Hematopoietic multipotent progenitor cell treated with erythropoietin and hydrocortisone succinate and interleukin-3 and kit ligand, for 4 days (in vitro differentiated cells): ENCODE results near the gene SLC9A9.

Experiments
- DNase-seq: peaks from one replicate; pipeline ENCODE4 v3.0.0-alpha.2; 2015

SLC9A9 gene

DNA sequence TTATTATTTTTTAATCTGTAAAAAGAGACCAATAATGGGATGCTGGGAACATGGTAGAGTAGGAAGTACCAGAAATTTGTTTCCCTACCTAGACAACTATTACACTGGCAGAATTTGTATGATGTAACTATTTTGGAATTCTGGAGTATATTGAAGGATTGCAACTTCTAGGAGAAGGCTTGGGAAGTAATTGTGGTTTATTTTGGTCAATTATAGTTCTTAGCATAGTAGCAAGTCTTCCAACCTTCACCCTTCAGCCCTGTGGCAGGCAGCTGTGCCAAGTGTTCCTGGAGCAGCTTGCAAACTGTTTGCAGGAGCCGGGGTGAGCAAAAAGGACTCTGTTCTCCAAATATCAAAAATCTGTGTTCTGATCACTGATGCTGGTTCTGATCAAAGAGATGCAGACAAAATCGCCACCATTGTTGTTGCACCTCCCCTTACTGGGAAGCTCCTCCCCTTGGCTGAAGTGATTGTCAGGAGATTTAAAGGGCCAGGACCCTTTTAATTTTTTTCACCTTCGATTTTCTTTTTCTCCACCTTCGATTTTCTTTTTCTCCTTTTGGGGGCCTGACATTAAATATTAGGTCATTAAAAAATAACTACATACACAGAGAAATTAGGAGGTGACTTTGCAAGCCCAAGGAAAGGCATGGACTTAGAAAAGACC, 363.3 kb downstream of the SLC9A9 start:
- no peak for DNase-seq

DNA sequence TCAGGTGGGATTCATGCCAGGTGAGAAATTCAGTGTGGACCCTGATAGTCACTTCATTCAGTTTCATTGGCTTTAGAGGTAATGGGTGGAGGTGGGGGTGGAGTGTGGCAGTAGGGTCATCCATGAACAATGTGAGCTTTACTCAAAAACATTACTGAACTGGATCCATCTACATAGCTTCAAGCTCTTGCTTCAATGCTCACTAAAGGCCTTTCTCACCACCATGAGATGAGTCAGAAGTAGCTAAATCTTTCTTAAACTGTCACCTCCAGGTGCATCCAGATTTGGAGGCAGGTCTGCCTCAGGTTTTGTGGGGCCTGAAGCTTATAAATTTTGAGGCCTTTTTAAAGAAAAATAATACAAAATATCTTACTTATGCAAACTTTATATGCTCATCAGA, 365.1 kb downstream of the SLC9A9 start:
- DNase-seq: no peak

DNA sequence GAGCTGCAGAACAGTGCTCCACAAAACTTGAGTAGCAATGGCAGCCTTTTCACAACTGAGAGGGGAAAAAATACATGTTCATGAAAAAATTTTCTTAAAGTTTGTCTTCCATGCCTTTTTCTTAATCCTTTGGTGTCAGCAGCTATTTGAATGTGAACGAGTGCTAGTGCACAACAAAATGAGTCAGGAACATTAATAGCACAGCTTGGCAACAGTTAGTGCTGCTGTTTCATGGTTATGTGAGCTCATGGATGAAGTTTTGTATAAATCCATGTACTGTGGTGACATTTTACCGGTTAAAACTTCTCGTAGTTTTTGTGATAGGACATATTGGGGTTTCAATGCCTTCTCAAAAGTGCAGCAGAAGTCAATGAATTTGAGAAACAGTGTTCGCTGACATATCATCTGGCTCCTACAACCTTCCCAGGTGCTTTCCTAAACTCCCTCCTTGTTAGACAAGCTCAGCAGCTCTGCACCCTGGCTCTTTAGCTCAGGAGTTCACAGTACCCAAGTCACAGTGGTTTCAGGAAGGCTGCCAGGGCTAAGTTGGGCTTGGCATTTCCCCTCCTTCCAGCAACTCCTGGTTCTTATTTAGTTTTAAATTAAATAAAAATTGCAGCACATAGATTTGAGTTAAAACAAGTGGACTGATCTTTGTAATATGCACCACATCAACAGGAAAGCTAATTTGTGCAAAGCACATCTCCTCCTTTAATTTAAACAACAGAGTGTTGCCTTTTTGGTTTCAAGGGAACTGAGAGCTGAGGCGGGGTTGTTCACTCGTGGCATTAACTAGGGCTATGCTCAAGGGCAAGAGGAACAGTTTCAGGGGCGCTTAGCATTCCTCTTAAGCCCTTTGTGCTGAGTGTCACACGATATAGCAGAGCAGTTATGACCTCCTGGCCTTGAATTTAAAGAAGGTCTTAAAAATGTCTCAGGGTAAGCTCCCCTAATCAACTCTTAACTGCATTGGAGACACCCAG, 365.9 kb downstream of the SLC9A9 start:
- DNase-seq: no peak

DNA sequence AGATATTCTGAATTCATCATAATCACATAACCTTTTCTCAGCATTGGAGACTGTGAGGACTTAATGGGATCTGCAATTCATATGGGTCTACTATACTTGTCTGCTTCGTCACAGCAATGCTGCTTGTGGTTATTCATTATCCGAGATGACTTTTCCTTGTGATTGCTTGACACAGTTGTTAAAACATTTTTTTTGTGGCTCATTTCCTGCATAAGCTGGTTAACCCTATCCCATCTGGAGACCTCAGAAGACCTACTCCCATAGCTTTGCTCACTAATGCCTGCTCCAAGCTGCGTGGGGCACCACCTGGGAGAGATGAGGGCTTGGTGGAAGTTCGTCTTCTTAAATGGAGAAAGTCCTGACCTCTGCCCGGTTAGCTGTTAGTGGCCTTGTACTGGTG, 367.9 kb downstream of the SLC9A9 start:
- no peak for DNase-seq

DNA sequence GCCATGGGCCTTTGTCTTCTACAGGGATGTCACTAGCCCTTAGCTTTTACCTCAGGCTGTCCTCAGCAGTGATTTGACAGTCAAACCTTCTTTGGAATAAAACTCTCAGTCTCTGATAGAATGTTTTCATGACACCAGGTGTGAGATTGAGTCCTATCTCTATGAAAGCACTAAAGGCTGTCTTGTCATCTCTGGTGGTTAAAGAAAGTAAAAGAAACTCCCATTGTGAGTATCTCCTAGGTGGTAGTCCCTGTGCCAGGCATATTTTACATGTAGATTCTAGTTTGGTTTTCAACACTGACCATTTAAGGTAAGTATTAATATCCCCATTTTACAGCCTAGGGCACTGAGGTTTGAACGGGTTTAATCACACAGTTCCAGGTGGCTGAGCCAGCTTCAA, 368.5 kb downstream of the SLC9A9 start:
- no peak for DNase-seq

DNA sequence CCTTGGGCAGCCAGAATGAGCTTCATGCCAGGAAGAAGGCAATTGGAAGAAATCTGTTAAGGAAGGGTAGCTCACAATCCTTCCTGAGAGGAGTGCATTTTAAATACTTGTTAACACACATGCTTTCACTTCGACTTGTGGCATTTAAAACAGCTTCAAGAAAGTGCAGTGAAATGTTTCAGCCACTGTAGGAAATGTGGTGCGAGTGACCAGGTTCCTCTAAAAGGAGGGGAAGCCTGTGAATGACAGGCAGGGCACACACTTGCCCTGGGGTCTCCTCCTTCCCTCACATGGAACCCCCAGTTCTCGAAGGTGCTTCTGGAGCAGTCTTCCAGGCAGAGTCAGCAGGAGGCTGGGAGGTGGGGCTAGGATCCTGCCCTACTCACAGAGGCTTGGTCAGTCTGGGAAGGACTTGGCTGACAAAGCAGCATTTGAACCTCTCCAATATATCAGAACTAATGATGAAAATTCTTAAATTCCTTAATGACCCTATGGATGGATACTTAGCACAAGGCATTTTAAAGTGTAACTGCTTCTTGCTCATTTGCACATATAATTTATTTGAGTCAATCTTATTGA, 370.1 kb downstream of the SLC9A9 start:
- peak; percentile 26 for DNase-seq

DNA sequence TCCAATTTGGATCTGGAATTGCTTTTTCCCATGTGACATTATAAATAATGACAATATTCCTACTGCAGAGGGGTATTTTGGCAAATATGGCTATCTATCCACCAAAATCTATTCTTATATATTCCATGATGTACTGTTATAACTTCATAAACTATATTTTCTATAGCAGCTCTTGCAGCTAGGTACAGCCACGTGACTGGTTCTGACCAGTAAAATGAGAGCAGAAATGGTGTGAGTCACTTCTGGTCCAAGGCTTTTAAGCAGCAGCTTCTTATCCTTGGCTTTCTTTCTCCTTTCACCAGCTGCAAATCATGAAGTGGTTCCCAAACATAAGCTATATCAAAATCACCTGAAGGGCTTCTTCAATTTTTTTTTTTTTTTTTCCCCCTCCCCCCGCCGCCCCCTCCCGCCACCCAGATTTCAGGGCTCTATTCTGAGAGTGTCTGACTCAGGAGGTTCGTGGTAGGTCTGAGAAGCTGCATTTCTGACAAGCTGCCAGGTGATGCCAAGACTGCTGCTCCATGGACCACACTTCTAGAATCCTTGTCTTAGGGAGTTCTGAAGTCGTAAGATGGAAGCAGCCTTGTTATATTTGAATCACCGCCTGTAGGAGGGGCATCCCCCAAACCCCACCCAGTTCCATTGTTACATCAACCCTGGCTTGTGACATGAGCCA, 371.2 kb downstream of the SLC9A9 start:
- no peak for DNase-seq

DNA sequence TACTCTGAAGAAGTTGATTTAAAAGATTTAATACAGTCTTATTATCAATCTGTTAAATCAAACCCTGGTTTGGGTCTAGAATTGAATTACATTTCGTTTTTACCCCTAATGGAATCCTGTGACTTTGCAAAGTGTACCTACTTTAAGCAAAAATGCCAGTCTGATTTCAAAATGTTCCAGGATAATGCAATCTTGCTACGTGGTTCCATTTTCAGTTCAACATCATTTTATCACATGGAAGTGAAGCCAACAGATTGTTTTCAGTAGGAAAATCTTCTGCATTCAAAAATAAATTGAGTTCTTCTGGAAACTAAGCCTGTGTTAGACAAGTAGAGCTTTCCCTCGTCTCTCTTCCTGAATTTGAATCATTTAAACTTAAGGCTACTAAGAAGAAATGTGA, 372.3 kb downstream of the SLC9A9 start:
- DNase-seq: no peak

DNA sequence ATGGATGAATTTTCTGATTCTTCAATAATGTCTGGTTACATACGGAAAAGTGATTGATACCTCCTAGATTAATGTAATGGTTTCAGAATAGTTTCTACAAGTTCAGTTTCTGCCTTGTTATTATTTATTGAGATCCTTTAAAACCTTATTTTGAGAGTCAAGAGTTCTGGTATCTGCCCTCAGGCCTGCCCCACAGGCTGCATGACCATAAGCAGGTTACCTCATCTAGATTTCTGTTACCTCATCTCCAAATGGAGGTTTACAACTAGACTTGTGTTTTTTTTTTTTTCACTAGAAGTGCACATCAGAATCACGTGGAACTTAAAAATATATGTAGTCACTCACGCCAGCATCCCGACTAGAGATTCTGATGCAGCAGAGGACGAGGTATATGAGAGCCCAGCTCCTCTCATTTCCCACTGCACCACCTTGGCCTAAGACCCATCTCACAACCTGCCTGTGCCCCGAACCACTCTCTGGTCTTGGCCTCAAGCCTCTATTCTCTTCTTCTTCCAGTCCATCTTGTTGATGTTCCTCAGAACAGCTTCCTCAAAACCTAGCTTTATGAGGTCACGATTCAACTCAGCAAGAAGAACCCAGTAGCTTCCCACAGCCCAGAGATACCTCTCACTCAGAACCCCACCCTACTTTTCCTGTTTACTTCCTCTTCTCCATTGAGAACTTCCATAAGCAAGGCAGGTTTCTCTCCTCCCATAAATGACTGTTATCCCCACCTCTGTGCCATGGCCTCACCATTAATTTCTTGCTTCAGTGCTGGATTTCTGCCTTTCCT, 375.3 kb downstream of the SLC9A9 start:
- no peak for DNase-seq

DNA sequence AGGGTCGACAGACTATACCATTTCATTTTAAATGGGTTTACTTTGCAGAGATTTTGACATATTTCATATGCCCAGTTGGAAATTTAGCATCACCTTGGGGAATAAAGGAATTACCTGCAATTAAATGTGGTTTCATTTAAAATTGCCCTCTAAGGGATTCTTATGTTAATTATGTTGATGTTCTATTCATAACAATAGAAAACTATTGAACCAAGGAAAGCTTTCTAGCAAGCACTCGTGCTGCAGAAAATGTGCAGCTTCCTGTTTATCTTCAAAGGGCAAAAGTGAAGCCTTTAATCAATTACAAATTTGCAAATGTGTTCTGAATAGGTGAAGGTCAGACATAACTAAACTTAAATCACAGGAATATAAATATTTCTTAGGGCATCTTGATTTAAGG, 376.6 kb downstream of the SLC9A9 start:
- DNase-seq: no peak

DNA sequence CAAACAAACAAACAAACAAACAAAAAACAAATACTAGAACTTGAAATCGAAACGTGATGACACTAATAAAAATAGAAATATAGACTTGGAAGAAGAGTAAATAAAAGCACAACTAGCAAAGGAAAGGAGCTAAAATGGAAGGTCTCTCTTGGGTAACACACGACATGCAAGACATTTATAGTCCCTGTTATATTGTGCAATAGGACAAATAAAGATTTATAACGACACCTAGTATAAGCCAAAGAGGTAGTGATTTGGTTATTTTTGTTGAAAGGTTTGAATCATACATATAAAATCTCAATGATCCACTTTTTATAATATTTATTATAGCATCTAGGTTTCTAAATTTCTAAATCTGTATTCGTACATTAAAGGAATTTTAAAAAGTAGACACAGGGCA, 379.1 kb downstream of the SLC9A9 start:
- no peak for DNase-seq

DNA sequence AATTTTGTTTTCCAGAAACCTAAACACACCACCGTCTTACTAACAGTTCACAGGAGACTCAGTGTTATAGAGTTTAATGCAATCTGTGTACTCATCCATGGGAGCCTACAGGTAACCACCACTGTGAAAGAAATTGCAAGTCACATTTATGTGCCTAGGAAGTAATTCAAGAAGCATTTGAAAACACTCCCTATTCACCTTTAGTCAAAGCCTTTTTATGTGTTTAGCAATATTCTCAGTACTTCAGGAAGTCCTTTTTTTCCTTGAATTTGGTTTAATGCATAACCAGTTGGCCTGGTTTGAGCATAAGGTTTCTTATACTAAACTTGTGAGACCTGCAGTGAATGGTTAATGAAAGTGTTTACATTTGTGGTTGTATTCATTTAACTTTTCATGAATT, 382.6 kb downstream of the SLC9A9 start:
- DNase-seq: no peak

DNA sequence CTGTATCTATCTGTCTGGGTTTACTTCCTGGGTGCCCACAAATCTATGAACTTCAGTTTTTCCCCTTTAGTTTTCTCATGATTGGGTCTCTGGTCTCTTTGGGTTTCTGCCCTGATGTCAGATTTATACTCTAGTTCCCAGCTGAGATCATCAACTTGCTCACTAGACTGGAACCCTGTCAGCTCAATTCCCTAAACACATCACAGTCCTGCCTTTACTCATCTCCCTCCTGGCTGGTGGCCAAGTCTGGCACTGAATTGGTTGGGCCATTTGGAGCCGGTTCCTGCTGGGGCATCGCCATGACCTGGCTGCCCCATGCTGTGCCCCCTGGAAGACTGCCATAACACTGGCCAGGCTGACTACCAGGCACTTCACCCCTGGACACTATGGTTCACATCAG, 383.4 kb downstream of the SLC9A9 start:
- no peak for DNase-seq

DNA sequence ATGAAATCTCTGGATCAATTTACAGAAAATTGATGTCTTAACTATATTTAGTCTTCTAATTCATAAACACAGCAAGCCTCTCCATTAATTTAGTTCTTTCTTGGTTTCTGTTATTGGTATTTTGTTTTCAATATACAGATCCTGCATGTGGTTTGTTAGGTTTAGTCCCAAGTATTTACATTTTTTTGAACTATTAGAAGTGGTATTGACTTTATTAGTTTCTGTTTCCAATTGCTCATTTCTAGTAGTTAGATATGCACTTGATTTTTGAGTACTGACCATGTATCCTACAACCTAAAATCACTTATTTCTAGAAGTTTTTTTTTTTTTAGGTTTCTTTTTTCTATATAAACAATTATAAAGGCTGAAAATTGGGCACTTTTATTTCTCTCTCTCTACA, 392.8 kb downstream of the SLC9A9 start:
- no peak for DNase-seq

DNA sequence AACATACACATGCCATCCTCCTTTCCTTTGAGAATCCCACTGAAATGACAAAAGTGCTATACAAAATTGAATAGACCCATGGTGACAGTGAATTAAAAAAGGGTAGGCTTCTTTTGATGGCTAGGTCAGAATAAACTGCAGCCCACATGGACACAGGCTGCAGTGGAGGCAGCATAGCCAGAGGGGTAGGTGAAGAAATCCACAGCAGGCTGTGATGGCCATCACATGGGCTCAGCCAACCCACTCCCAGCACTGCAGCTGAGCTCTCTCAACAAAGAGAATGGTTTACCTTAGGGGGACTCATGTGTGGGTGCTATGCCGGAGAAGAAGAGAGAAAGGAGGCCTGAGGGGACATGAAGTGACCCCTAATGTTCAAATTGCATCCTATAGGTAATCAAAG, 397.6 kb downstream of the SLC9A9 start:
- DNase-seq: no peak

DNA sequence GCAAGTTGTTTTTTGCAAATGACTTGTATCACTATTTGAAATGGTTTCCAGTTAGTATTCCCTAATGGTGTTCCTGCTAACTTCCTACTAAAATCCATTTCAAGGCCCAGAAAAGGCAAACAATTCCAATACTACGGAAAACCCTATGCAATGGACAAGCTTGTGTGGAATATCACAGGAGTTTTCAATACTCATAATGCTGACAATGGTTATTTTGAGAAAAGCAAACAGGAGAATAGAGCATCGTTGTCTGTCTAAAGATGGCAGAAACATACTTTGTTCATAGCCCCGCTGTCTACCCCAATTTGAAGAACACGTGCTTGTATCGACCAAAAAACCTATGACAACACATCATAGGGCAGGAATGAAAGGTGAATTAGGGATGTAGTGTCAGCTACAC, 400.8 kb downstream of the SLC9A9 start:
- no peak for DNase-seq

DNA sequence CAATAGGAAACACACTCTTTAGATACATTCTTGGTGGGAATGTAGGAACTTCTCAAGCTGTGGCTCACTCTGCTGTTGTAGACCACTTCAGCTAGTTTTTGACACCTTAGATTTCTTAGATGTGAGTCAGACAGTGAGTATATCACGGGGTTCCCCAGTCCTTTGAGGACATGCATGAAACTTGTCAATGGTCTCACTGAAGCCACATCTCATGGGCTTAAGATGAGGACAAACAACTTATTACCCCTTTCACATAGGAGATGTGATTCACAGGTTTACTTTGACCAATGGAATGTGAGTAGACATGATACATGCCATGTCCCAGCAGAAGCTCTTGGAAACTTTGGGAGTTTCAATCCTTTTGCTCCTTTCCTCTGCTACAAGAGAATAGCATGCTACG, 403.1 kb downstream of the SLC9A9 start:
- DNase-seq: no peak

DNA sequence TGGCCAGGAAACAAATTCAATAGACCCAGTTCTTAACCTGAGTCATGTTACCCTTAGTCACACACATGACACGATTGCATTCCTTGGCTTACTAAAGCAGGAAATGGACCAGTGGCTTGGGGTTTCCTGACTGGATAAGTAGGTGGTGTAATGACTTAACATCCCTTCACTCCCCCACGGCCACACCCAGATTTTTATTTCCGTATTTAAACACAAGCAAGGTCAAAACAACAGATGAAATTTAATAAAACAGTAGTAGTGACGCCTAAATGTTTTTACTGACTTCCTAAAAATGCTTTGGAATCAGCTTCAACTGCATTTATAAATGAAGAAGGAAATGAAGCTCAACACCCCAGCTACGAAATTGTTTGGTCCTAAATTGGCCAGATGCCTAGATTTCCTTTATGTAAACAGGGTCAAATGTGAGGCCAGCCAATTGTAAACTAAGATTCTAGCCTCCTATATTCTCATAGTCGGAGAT, 404.4 kb downstream of the SLC9A9 start:
- DNase-seq: peak; percentile 90

DNA sequence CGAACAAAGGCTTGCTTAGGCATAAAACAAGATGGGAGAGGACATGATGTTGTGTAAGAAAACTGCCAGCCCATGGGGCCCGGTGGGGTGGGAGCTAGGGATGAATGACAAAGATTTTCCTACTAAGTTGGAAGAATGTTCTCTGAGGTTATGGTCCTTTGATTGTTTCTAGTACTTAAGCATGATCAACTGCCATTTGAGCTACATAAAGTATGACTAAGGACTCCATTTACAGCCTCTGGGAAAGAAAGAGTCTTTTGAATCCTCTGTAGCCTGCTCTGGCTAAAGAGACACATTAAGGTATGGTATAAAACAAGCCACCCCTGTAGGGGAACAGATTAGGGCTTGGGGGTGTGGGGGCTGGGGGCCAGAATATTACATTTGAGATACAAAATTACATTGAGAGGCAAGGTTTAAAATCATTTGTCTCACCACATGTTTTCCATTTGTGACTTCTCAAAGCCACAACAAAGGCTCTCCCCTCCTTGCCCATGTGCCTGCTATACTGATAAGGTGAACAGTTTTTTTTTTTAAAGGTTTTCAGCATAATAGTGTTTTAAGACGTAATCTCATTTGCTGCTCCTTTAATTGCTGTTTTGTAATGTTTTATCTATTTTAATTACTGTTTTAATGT, 405.3 kb downstream of the SLC9A9 start:
- DNase-seq: peak; percentile 88

DNA sequence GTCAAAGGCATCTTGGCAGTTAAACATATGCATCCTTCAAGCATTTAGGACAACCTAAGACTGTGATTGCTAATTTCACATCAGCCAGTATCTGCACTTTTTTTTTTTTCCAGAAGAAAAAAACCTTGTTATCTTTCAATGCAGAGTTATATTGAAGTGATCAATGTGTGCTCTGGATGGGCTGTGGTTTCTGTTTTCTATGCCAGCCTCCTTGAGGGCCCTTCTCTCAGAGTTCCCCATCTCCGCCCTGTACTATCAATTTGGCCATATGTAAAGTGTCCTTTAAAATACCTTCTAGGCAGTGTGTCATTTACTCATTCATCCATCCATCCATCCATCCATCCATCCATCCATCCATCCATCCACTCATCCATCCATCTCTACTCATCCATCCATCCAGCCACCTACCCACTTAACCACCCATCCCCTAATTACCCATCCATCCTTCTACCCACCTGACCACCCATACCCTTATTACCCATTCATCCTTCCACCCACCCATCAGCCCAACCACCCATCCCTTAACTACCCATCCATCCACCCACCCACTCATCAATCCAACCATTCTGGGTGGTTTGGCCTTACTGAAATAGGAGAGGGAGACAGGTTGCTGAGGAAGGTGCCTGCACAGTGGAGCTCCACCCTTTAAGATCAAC, 406.6 kb downstream of the SLC9A9 start:
- peak; percentile 76 for DNase-seq

DNA sequence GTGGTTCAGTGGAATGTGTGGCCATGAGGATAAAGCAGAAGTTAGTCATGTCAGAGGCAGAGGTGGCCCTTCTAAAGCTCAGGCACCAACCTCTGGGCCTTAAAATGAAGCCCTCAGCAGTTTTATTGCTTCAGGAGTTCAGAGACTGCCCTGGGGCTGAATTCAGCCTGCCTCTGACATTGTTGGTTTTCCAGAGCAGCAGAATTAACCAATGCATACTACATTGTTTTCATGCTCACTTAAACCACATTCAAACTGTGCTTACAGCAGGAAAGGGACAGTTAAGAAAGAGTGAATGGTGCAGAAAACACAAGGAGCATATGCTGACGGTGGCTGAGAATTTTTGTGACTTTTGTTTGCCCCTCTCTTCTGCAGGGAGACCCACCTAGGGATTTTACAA, 408.5 kb downstream of the SLC9A9 start:
- DNase-seq: no peak
